Ascending aorta (tissue), 2 donors: ENCODE data around the gene APBB2. TPM values are rescaled to one million over a fixed set of nuclear protein-coding genes. Genes with fewer than 3 reads are reported as not detected.

Source experiments
- DNase-seq, 2 donors: peaks; one replicate each; pipeline ENCODE4 v3.0.0-alpha.2; 2019; ENCODE audit warnings: low spot score in 2 of 2
- H3K27ac ChIP-seq, 2 donors: fragments of 200-600 bp; sonication (generic); one replicate each; pipeline ENCODE4 v1.5.1; 2016 to 2017; ENCODE audit warnings: mild to moderate bottlenecking in 1 of 2
- H3K27me3 ChIP-seq: fragments of 200-600 bp; sonication (generic); one replicate; pipeline ENCODE4 v1.5.1; 2017
- H3K36me3 ChIP-seq, 2 donors: fragments of 200-600 bp; sonication (generic); one replicate each; pipeline ENCODE4 v1.5.1; 2016
- H3K4me1 ChIP-seq, 2 donors: fragments of 200-600 bp; sonication (generic); one replicate each; pipeline ENCODE4 v1.5.1; 2016 to 2017; ENCODE audit warnings: mild to moderate bottlenecking in 1 of 2
- H3K4me3 ChIP-seq, 2 donors: fragments of 200-600 bp; sonication (generic); one replicate each; pipeline ENCODE4 v1.5.1; 2016 to 2017; ENCODE audit warnings: mild to moderate bottlenecking in 1 of 2
- H3K9me3 ChIP-seq, 2 donors: fragments of 200-600 bp; sonication (generic); one replicate each; pipeline ENCODE4 v1.5.1; 2016
- intact Hi-C: fragments of 100-400 bp; cut with DNase I; formaldehyde crosslinking; loops from one replicate; pipeline ENCODE4 v1.15.1; 2023
- total RNA-seq: library from RNA; depleted of rRNA; stranded (reverse); fragments of >200 nt; gene quantifications from one replicate; pipeline ENCODE4 v1.1.0, GENCODE V29; 2016
- TF ChIP-seq, protein P1 (sequence below), 3 experiments: fragments of 200-600 bp in 2 of 3; fragments of 450-650 bp in 1 of 3; sonication (generic) in 2 of 3; IDR thresholded peaks; one replicate each; pipeline ENCODE4 v1.5.1; 2016 to 2019; ENCODE audit warnings: antibody characterized with exemption in 3 of 3, mild to moderate bottlenecking in 1 of 3, moderate library complexity in 1 of 3

The APBB2 gene
- total RNA-seq, 1 donor from 2014 or later: 51.4 TPM

DNA sequence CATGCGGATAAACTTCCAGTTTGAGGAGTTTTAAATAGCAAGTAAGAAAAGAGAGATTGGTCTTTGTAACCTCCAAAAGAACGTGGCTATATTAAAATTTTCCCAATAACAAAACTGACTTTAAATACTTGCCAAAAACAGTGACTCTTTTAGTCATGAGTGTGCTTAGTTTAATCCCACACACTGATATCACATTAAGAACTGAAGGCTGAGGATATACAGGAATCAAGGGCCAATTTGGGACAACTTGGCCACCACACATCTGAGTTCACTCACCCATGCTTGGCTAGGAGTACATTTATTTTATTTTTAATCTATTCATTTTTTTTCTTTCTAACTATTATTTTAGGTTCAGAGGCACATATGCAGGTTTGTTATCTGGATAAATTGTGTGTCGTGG, 110.2 kb downstream of the APBB2 start:
- TF ChIP-seq, protein P1, sequence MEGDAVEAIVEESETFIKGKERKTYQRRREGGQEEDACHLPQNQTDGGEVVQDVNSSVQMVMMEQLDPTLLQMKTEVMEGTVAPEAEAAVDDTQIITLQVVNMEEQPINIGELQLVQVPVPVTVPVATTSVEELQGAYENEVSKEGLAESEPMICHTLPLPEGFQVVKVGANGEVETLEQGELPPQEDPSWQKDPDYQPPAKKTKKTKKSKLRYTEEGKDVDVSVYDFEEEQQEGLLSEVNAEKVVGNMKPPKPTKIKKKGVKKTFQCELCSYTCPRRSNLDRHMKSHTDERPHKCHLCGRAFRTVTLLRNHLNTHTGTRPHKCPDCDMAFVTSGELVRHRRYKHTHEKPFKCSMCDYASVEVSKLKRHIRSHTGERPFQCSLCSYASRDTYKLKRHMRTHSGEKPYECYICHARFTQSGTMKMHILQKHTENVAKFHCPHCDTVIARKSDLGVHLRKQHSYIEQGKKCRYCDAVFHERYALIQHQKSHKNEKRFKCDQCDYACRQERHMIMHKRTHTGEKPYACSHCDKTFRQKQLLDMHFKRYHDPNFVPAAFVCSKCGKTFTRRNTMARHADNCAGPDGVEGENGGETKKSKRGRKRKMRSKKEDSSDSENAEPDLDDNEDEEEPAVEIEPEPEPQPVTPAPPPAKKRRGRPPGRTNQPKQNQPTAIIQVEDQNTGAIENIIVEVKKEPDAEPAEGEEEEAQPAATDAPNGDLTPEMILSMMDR (IDR thresholded peaks at IDR 0.05): no peak
- Histone ChIP-seq H3K36me3 (no peaks in the 10 kb centered on the region), H3K27me3 (no peaks in the 10 kb centered on the region), H3K4me3 (peak overlapping the region in 1 of 2 donors; percentile 12), H3K9me3 (no peaks in the 10 kb centered on the region), H3K4me1 (peaks cover 0 to 17% of the 10 kb centered on the region in 2 donors), H3K27ac (peak overlapping the region in 1 of 2 donors; percentile 57)
- DNase-seq: no peak
- intact Hi-C loops: no loop called here

DNA sequence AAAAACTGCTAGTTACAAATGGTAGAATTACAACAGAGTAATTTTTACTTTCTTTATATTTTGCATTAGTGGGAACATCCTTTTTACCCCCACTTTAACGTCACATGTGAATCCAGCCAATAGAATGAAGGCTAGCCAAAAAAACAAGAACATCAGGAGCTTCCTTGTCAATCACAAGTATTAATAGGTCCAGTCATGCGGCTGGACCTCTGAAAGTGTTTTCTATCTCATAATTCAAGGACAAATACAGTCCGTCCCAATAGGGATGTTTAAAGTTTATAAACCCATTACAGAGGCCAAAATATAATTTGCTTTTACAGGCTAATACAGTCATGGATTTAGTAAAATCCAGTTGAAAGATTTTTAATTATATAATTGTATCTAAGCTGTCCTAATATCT, 110.7 kb downstream of the APBB2 start:
- H3K4me3 ChIP-seq: peak overlapping the region in 1 of 2 donors; percentile 12
- intact Hi-C loops: no loop called here
- peaks cover 0 to 22% of the 10 kb centered on the region in 2 donors for H3K4me1 ChIP-seq

DNA sequence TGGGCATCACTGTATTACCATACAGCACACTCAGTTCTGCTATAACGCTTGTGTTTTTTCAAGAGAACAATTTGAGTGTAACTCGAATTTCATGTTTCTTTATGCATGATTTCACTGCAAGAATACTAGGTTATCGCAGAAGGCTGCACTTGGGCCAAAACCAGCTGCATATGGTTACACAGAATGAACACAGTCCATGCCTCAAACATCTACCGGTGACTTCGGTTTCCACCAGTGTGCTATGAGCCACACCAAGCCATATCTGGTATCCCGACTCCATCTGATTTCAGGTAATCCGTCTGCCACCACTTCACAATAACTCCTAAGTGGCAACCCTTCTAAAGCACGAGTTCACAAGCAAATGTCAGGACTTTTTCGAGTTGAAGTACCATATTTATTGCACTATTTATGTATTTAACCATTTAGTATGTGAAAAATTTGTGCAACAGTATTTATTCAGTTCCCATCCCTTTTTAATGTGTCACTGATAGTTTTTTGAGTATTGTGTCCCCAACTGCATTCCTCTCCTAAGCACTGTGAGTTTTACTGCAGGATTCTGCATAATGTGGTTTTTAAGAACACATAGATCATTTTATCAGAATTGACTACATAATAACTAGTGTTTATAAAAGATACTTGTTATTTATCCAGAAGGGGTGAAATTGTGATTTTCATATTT, 111.8 kb downstream of the APBB2 start:
- intact Hi-C loops: no loop called here
- Histone ChIP-seq H3K4me1 (peaks cover 0 to 30% of the 10 kb centered on the region in 2 donors), H3K27me3 (no peaks in the 10 kb centered on the region)

More for the DNA sequence above, 110.7 kb downstream of the APBB2 start:
- Histone ChIP-seq H3K27me3 (no peaks in the 10 kb centered on the region), H3K36me3 (no peaks in the 10 kb centered on the region), H3K9me3 (no peaks in the 10 kb centered on the region), H3K27ac (peak overlapping the region in 1 of 2 donors; percentile 57)
- TF ChIP-seq, protein P1 (IDR thresholded peaks at IDR 0.05): no peak
- DNase-seq: no peak

DNA sequence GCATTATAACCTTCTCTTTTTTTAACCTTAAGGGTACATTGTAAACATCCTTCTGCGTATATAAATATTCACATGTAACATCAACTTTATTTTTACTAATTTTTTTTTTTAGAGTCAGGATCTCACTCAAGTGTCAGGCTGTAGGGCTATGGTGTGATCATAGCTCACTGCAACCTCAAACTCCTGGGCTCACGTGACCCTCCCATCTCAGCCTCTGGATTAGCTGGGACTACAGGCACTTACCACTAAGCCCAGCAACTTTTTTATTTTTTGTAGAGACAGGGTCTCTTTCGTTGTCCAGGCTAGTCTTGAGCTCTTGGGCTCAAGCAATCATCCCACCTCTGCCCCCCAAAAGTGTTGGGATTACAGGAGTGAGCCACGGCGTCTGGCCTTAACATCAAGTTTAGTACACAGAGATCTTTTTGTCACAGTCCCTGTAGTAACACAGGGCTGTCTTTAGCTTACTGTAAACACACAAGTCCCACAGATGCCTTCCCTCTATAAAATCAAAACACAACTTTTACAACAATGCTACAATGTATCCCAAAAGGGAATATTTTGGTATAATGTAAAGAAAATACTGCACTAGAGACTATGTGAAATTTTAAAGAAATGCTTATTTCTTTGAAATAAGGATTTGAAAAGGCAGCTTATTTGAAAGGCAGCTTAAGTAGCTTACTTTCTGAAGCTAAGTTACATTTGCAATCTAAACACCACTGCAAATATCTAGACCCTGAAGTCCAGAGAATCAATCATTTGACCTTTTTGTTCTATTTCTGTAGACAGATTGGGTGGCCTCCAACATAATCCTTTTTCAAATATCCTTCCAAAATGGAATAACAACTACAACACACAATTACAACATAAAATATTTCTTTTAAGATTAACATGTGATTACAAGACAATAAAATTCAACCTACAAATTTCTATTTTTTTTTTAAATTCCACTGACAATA, 116.0 kb downstream of the APBB2 start:
- Histone ChIP-seq H3K9me3 (no peaks in the 10 kb centered on the region), H3K4me3 (no peak overlapping the region), H3K27me3 (no peaks in the 10 kb centered on the region), H3K36me3 (no peaks in the 10 kb centered on the region), H3K4me1 (peaks cover 0 to 14% of the 10 kb centered on the region in 2 donors), H3K27ac (peak overlapping the region in 1 of 2 donors; percentile 33)
- TF ChIP-seq, protein P1 (IDR thresholded peaks at IDR 0.05): no peak
- intact Hi-C loops: no loop called here
- DNase-seq: no peak

More for the DNA sequence above, 111.8 kb downstream of the APBB2 start:
- Histone ChIP-seq H3K4me3 (no peak overlapping the region), H3K9me3 (no peaks in the 10 kb centered on the region), H3K27ac (no peak overlapping the region), H3K36me3 (no peaks in the 10 kb centered on the region)
- DNase-seq: no peak
- TF ChIP-seq, protein P1 (IDR thresholded peaks at IDR 0.05): no peak

DNA sequence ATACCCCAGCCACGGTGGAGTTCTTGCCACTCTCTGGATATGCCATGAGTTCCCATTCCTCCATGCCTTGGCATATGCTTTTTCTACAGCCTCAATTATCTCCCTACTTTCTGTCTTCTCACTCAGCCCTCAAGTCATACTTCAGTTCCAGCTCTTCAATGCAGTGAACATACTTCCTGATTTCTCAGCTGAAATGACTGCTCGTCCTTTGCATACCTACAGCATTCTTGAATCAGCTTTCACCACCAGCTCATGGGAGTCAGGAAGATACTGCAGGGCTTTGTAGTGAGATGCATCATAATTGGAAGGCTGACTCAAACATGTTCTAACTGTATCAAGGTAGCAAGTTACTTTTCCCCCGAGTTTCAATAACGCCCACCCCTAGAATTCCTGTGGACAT, 118.4 kb downstream of the APBB2 start:
- Histone ChIP-seq H3K4me1 (peaks cover 0 to 14% of the 10 kb centered on the region in 2 donors), H3K36me3 (no peaks in the 10 kb centered on the region), H3K27ac (no peak overlapping the region), H3K27me3 (no peaks in the 10 kb centered on the region), H3K4me3 (no peak overlapping the region), H3K9me3 (no peaks in the 10 kb centered on the region)
- TF ChIP-seq, protein P1 (IDR thresholded peaks at IDR 0.05): no peak
- no peak for DNase-seq
- intact Hi-C loops: no loop called here
